Dedifferentiated amniotic fluid mesenchymal stem cell (primary cell): Measurements from ENCODE around the gene SLC25A51.
A peak's percentile ranks its signal among the peaks of the same experiment; 100 is the strongest.

ENCODE experiments used
- DNase-seq: peaks from one replicate; pipeline ENCODE4 v3.0.0-alpha.2; 2016; ENCODE audit errors: extremely low spot score

The SLC25A51 gene

DNA sequence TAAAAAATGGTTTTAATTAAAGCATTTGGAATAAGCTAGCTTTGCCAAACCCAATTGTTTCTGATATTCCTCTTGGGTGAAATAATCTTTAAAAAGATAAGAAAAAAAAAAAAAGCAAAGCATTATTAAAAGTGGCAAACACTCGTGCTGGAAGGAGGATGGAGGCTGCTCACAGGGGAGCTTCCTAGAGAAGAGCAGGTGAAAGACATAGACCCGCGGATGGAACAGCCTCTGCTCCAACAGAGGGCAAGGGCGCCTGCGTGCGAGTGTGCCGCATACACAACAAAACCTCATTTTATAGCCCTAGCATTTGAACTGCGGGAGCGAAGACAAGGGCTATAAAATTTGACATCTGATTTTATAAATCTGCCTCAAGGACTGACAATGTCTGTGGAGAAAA is 33.4 kb upstream of the SLC25A51 start:
- no peak for DNase-seq

DNA sequence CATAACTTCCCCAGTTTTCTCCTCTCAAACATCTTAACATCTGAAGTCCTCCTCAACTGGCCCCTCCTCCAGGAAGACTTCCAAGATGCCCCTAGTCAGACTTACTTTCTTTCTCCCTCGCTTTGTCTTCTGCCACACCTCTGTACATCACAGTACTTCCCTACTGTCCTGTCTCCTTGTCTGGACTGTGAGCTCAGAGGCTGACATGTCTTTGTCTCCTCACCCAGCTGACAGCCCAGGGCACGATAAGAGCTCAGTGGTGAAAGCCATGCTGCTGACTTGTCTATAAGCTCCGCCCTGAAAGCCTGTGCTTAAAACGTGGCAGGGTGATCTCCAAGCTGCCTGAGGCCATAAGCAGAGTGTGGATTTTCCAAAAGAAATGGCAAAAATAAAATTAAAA is 33.0 kb upstream of the SLC25A51 start:
- DNase-seq = peak; percentile 76

DNA sequence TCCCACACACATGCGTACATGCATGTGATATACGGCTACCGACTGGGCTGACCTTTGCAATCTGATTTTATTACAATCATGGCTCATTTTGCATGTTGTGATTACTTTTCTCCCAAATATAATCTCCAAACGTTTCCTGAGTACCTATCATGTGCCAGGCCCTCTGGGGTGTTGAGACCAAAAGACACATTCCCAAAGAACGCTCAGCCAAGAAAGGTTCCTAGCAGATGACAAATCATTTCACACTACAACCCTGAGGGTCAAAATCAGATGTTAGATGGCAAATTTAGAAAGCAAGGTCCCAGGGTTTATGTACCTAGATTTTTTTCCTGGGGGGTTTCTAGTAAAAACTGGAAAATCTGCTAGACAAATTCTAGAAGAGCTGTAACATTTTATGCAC is 32.4 kb upstream of the SLC25A51 start:
- no peak for DNase-seq

DNA sequence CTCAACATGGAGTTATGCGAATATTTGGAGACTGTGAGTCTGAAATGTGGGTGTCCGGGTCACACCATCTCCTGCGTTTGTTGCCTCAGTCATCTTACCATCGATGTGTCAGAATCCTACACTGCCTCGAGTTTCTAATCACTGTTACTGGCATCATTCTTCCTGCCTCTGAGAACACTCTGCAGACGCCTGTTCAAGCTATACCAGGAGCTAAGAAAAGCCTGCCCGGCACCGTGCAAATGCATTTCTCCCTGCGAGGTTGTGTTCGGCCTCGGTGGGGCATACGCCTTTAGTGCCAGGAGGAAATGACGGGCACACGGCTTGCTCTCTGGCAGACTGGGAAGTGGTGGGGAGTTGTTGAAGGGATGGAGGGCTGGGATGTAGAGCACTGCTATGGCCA is 31.2 kb upstream of the SLC25A51 start:
- DNase-seq = no peak

DNA sequence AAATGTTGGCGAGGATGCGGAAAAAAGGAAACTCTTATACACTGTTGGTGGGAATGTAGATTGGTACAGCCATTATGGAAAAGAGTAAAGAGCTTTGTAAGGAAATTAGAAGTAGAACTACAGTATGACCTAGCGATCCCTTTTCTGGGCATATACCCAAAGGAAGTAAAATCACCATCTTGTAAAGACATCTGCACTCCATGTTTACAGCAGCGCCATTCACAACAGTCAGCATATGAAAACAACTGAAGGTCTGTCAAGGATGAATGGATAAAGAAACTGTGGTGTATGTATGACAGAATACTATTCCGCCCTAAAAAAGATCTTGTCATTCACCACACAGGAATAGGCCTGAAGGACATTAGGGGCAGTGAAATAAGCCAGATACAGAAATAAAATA is 27.7 kb upstream of the SLC25A51 start:
- no peak for DNase-seq

DNA sequence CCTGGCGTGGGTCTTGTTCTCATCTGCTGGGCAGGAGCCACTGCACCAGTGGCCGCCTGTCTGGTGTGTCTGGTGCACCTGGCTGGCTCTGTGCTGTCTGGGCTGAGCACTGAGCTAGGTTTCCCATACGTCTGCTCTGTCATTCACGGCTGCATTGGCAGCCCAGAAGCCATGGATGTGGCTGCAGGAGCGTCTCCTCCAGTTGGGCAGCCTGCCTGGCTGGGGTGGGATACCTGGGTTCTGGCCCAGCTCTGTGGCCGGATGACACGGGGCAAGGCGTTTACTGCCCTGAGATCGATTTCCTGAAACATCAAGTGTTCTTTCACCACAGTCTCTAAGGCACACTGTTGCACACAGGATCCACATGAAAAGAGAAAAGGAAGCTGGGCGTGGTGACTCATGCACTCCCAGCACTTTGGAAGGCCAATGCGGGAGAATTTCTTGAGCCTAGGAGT is 25.5 kb upstream of the SLC25A51 start:
- no peak for DNase-seq

DNA sequence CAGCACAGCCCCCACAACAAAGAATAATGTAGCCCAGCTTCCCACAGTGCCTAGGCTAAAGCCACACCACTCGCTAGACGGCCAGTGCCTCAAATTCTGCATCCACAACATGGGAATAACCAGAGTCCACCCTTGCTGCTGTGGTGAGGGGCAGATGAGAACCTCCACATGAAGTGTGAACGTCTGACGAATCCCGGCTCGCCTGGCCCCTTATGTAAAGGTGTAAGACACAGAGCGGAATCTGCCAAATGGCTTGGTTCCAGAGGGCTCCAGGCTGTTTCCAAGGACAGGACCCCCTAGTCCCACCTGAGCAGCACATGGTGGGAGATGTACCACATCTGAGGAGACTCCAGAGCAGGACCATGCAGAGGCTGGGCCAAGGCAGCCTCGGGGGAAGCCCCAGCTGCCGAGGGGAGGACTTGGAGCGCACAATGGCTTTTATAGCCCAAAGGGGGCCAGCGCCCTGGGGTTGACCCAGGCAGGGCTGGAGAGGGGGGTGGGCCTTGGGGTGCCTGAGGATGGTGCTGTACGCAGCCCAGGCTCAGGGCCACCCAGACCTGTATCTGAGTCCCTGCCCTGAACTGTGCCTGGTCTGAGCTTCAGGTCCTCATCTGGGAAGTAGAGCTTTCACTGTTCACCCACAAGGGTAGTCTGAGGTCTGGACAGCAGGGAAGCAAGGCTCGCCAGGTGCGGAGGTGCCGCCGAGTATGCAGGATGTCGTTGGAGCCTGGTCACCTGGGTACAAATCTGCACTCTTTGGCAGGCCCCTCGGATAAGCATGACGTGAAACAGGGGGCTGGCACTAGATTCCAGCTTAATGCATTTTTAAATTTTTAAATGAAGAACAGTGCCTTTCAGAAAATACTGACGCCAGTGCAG is 24.9 kb upstream of the SLC25A51 start:
- DNase-seq = no peak

DNA sequence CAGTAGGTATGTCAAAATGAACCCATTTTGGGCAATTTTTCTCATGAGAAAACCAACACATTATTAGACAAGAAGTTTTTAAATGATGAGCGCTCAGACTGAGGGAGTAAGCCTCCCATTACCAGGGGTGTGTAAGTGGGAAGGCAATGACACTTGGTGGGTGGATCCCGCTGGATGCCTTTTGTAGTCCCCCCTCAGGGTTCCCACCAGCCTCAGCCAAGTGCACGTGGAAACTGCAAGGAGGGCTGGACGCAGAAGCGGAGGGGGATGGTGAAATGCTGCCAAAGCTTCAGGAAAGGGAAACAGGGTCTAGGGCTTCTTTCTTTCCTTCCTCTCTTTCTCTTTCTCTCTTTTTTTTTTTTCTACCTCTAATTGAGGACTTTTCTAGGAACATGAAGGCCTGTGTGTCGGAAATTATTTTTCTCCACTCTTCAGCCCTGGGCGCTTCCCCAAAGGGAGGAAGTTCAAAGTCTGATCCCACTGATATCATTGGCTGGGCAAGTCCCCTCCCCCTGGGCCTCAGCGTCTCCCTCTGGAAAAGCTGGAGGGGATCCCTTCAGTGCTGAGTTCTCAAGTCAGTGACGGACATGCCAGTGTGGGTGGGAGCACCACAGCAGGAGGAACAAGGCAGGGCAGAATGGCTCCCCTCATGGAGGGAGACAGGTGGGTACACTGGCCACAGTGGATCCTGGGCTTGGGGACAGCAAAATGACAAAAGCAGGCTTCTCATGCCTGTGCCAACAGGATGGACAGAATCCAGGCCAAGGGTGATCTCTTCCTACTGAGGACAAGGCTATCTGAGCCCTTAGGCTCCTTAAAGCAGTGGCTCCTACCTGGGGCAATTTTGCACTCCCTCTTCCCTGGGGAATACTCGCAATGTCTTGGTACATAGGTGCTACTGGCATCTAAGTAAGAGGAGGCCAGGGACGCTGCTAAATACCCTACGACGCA is 23.9 kb upstream of the SLC25A51 start:
- no peak for DNase-seq

DNA sequence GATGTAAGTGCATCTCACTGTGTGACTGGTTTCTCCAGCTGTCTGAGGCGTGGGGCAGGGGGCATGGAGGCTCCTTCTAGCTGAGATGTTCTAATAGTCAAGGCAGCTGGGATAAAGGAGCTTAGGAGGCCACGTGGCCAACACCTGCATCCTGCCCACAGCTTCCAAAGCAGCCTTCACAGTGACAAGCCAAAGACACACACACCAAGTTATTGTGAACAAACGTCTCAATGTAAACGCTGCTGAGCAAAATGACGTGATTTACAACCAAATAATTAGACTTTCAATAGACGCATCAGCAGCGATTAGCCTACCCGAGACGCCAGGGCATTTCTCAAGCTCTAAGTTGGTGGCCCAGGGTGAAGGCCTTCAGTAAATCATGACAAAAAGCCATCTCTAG is 23.2 kb upstream of the SLC25A51 start:
- DNase-seq = no peak

DNA sequence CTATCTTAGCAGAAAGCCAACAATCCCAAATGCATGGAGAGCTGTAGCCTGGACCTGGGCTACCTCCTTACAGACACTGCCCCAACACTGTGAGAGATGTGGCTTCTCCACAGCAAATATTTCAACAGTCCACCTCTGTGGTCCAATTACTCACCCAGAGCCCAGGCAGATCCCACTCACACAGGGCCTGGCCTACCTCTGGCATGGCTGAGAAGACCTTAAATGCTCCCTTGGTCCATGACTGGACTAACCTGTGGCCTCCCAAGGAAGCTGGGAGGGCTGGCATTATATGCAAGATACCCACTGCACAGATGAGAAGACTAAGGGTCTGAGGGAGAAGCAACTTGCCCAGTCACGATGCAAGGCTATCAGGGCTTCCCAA is 22.8 kb upstream of the SLC25A51 start:
- no peak for DNase-seq

DNA sequence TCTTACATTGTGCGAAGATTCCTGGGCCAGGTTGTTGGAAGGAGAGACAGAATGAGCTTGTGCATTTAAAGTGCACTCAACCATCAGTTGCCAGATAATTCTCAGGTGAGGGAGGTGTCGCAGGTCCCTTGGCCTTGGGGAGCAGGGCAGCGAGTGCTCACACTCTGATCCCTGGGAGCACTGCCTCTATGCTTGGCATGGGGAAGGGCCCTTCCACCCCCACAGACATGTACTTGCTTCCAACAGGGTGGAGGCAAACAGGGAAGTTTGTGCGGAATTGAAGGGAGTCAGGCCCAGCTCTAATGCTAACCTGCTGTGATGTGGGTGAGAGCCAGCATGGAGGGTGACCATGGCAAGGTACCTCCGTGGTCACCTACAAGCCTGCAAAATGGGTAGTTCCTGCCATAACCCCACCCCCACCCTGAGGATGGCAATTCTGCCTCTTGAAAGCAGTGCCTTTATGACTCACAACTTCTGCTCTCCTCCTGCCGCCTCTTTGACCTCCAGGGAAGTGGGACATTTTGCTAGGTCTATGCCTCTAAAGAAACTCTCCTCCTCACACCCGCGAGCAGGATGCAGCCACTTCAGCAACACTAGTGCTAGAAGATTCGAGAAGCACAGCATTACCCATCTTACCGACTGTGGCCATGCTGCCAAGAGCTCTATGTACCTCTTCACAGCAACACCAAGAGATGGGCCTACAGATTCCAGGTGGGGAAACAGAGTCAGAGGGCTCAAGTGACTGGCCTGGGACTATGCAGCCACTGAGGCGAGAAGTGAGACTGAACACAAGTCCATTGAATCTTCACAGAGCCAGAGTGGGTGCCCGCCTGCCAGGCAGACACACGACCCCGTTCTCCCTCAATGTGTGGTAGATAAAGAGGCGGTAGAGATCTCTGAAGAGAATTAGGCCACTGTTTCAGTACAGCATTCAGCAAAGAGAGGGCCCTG is 22.1 kb upstream of the SLC25A51 start:
- DNase-seq = no peak

DNA sequence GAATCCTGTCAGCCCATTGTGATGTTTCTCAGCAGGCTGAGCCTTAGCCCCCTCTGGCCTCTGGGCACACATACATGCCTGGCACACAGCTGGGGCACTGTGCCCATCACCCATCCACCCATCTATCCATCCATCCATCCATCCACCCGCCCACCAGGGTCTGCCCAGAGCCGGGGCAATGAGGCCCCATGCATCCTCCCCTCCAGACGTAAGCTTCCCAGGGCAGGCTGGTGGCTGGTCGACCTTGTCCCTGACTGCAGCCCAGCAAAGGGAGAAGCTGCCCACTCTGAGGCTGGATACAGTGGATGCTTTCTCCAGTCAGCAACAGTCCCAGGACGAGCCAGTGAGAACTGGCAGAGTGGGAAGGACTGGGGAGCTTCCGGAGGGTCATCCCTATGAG is 21.1 kb upstream of the SLC25A51 start:
- DNase-seq = no peak

DNA sequence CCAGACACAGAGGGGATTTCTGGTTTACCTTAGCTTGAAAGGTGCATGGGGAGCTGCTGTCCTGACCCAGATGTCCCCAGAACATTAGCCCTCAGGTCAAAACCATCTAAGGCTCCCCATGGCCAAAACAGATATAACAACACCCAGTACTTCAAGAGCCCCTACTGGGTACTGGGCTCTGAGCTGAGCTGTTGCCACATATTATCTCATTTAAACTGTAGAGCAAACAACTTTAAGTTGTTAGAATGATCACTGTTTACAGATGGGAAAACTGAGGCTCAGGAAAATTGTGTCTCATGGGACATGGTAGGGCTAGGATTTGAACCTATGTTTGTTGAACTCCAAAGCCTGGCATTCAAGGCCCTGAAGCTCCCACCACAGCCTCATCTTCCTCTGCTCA is 20.6 kb upstream of the SLC25A51 start:
- no peak for DNase-seq

DNA sequence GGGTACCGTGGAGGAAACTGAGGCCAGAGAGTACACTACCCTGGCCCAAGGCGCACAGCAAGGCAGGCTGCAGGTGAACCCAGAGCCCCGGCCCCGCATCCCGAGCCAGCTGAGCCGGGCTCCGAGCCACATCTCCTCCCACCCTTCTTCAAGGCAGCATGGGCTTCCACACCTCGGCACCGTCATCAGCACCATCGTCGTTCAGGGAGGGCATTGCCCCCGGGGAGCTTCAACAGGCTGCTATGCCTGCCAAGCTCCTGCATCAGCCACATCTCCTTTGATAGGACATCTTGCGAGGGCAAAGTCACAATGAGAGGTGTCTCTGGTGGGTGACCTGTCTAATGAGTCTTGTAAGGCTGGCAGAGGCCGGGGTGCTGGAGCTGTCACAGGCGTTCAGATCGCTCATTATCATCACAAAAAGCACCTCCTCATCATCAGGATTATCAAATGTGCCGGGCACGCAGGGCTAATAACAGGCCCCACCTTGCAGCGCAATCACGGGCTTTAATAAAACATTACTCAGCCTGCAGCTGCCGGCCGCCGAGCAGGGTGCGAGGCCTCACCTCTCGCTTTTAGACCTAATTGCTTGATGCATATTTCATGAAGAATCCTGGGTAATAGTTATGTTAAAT is 20.0 kb upstream of the SLC25A51 start:
- DNase-seq = no peak

DNA sequence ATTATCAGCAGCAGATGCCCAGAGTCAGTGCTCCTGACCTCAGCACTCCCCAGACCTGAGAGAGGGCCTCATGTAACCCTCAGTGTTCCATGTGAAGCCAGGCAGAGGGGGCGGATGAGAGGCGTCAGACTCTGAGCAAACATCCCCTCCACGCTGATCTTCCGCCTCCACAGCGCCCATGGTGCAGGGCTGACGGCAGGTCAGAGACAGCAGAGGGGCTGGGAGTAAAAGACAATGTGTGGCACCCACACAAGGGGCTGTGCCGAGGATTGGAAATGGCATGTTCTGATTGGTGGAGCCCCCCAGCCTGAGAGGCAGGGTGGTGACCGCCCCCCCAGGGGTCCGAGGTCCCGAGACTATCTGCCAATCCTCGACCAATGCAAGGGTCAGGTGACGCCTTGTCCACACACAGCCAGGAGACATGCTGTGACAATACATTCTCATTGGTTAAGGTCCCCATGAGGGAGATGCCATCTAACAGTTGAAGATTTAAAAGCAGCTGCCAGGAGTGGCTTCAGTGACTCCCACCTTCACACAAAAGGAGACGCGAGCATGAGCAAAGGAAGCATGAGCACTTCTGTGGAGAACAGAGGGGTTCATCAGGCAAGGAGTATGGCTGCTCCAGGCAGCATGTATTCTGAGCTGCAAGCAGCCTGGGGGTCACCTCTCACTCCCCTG is 19.3 kb upstream of the SLC25A51 start:
- DNase-seq = no peak

DNA sequence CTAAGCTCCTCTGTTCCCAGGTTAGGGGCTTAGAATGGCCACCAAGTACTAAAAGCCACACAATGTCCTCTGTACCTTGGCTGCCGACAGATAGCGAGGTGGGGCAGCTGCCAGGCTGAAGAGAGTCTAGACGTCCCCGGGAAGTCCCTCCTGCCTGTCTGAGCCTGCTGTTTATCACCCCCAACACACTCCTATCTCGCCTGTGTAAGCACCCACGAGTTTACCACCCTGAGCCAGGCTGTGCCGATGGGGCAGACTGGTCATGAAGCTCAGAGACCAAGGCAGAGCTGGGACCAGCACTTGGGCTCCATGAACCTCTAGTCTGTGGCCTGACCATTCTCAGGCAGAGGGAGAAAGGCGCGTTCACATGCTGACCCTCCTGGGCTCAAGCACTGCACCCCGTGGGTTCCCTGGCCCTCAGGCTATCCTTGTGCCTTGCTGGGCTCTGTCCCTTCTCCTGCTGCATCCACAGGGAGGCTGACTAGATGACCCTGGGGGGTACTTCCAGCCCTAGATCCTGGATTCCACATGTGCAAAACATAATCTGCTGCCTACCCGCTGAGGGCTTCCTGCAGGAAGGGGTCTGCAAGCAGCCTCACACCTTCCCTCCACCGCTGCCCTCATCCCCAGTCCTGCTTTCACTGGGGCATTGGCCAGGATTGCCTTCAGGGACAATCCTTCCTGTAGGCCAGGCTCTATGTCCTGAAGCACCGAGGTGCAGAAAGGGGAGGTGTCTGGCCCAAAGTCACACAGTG is 18.6 kb upstream of the SLC25A51 start:
- DNase-seq = no peak

DNA sequence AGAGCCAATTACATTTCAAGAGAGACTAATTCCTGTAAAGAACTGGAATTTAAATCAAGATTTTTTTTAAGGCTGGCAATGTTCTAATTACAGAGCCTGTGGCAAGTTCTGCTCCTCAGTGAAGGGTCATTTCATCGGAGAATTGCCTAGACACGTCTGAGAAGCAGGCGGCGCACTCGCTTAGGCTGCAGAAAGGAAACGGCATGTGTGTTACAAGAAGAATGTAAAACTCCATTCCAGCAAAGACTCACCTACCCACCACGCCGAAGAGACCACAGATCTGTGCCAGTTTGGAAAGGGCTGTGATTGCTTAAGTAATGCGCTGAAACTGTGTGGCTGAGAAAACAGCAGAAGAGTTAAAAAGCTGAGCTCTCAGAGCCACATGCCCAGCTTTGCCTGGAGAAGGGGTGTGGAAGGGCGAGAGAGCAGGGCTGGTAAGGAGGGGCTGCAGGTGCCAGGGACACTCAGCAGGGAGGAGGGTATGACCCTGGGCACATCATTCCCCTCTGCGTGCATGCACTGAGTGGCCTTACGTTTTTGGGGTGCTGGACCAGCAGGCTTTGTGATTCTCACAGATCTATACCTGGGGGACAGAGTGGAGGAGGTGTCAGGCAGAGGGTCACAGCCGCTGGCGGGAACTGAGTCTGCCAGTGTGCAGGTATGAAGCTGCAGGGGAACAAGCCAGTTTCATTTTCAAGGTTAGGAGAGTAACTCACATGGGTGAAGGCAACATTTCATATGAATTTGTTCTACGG is 17.8 kb upstream of the SLC25A51 start:
- DNase-seq = no peak

DNA sequence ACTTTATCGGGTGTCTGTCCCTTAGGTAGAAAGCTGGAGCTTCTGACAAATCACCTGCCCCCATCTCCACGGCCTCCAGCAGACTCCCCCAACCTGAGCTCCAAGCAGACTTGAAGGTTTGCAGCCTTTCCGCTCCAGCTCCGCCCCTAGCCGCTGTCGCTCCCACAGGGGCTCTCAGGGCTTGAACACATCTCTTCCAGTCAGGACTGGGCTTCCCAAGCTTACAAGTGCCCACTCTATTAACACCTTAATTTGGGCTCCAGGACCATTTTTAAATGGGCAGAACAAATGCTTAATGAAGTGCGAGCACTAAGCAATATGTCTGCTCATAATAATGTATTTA is 17.2 kb upstream of the SLC25A51 start:
- DNase-seq = no peak

DNA sequence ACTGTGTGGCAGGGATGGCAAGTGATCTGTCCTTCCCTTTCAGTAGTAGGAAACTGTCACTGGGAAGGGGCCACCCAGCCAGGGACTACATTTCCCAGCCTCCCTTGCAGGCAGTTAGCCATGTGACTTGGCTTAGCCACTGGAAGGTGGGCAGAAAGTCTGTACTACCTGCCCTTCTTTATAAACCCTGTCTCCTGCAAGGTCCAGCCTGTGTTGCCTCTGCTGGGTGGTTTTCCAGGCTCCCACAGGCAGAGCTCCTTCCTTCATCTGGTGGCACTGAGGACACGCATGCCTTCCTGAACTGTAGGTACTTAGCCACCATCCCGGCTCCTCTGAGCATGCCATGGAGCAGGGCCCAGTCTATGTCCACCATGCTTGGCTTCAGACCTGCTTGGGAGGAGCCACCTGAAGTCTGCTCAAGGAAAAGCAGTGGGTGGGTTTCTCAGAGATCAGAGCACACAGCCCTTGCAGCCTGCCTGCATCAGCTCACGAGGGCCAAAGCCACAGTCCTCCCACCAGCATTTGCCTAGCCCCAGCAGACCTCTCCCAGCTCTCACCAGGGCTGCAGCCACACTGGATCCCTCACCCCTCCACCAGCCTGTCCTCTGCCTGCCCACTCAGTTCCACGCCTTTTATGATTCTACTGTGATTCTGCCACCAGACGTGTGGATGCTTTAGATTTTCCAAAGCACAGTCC is 16.7 kb upstream of the SLC25A51 start:
- DNase-seq = no peak
